D721Med (cell line): ENCODE measurements around the gene MVB12B.

ENCODE experiments used
- DNase-seq: peaks from one replicate; pipeline ENCODE4 v3.0.0; 2011; ENCODE audit warnings: low spot score; ENCODE audit not compliant: insufficient read length
- FAIRE-seq: peaks from 2 replicates; lab custom pipeline; 2011; peaks lifted over from hg19 to GRCh38; lab: Jason Lieb, UNC
- CTCF ChIP-seq: IDR thresholded peaks from 2 replicates; pipeline ENCODE4 v1.5.1; 2012; ENCODE audit warnings: mild to moderate bottlenecking, control low read depth; ENCODE audit not compliant: insufficient read depth; ENCODE audit errors: missing control alignments

MVB12B gene

GRCh38 chr9:126459965-126460843, 133.6 kb downstream of the MVB12B start:
- TF ChIP-seq CTCF: no peak
- DNase-seq (no peak), FAIRE-seq (no peak)

- no peak for DNase-seq
- no peak for FAIRE-seq
- no peak for TF ChIP-seq CTCF
These were observed 134.4 kb downstream of the MVB12B start for GRCh38 chr9:126461029-126461428.

GRCh38 chr9:126461608-126462007, 135.0 kb downstream of the MVB12B start:
- DNase-seq (no peak), FAIRE-seq (no peak)
- TF ChIP-seq CTCF: no peak

GRCh38 chr9:126462617-126463016, 136.0 kb downstream of the MVB12B start:
- DNase-seq: no peak

GRCh38 chr9:126463426-126463825, 136.8 kb downstream of the MVB12B start:
- no peak for TF ChIP-seq CTCF
- DNase-seq (no peak), FAIRE-seq (no peak)

More at GRCh38 chr9:126462617-126463016, 136.0 kb downstream of the MVB12B start:
- FAIRE-seq: no peak
- TF ChIP-seq CTCF: no peak

GRCh38 chr9:126464694-126465441, 138.2 kb downstream of the MVB12B start:
- no peak for FAIRE-seq
- DNase-seq: no peak

More at GRCh38 chr9:126464694-126465441, 138.2 kb downstream of the MVB12B start:
- TF ChIP-seq CTCF: no peak
